HEK293 (cell line): Measurements from ENCODE around the gene PPP1R1B.

ENCODE experiments used
- CTCF ChIA-PET: fragments of 350-600 bp; formaldehyde crosslinking; extraction: SDS; loops from one replicate; lab custom pipeline; 2021; ENCODE audit warnings: antibody characterized with exemption; lab: Yijun Ruan, JAX
- POLR2A ChIA-PET: fragments of 300-600 bp; formaldehyde crosslinking; extraction: SDS; loops from one replicate; lab custom pipeline; 2020; ENCODE audit warnings: antibody characterized with exemption, inconsistent platforms; lab: Yijun Ruan, JAX
- H3K27ac ChIP-seq: fragments of 200-500 bp; sonication (Bioruptor generic); 2 replicates; pipeline ENCODE4 v1.5.1; 2014; ENCODE audit warnings: low read depth, low read length, control low read depth, inconsistent platforms; ENCODE audit errors: extremely low read depth
- H3K36me3 ChIP-seq, 2 experiments: fragments of 200-500 bp in 1 of 2; sonication (Bioruptor generic) in 1 of 2; 1 replicate in 1 of 2; 2 replicates in 1 of 2; pipeline ENCODE4 v1.5.1; 2014 to 2017; ENCODE audit warnings: inconsistent platforms in 2 of 2, low read length in 2 of 2; ENCODE audit not compliant: control insufficient read depth in 2 of 2, insufficient read depth in 1 of 2
- H3K4me1 ChIP-seq: fragments of 200-500 bp; sonication (Bioruptor generic); 2 replicates; pipeline ENCODE4 v1.5.1; 2014; ENCODE audit warnings: mild to moderate bottlenecking, low read length, inconsistent platforms; ENCODE audit not compliant: control insufficient read depth, insufficient read depth
- H3K4me3 ChIP-seq: 2 replicates; pipeline ENCODE4 v1.5.1; 2011; ENCODE audit warnings: low read depth, mild to moderate bottlenecking, control low read depth, low read length, moderate library complexity
- H3K9me3 ChIP-seq: fragments of 200-500 bp; sonication (Bioruptor generic); 2 replicates; pipeline ENCODE4 v1.5.1; 2014; ENCODE audit warnings: low read depth, low read length, inconsistent platforms; ENCODE audit not compliant: control insufficient read depth, insufficient read depth
- CTCF ChIP-seq: fragments of 450-650 bp; formaldehyde crosslinking; IDR thresholded peaks from 2 replicates; pipeline ENCODE4 v1.5.1; 2016; ENCODE audit warnings: missing biosample characterization, missing genetic modification characterization
- ELK4 ChIP-seq: IDR thresholded peaks from 2 replicates; pipeline ENCODE4 v1.6.1; 2011; ENCODE audit warnings: mild to moderate bottlenecking, low read depth, low read length, borderline replicate concordance
- GLIS1 ChIP-seq: fragments of 450-650 bp; formaldehyde crosslinking; IDR thresholded peaks from 2 replicates; pipeline ENCODE4 v1.5.1; 2016; ENCODE audit warnings: missing biosample characterization, missing genetic modification characterization
- KLF7 ChIP-seq: fragments of 450-650 bp; formaldehyde crosslinking; IDR thresholded peaks from 2 replicates; pipeline ENCODE4 v1.5.1; 2016; ENCODE audit warnings: missing biosample characterization, missing genetic modification characterization, borderline replicate concordance
- SCRT2 ChIP-seq: fragments of 450-650 bp; formaldehyde crosslinking; IDR thresholded peaks from 2 replicates; pipeline ENCODE4 v1.5.1; 2016; ENCODE audit warnings: missing biosample characterization, missing genetic modification characterization
- ZBTB10 ChIP-seq: fragments of 450-650 bp; formaldehyde crosslinking; IDR thresholded peaks from 2 replicates; pipeline ENCODE4 v1.5.1; 2016; ENCODE audit warnings: missing biosample characterization, missing genetic modification characterization
- ZFP69B ChIP-seq: fragments of 450-650 bp; formaldehyde crosslinking; IDR thresholded peaks from 2 replicates; pipeline ENCODE4 v1.5.1; 2016; ENCODE audit warnings: missing biosample characterization, missing genetic modification characterization
- ZNF174 ChIP-seq: fragments of 450-650 bp; formaldehyde crosslinking; IDR thresholded peaks from 2 replicates; pipeline ENCODE4 v1.5.0; 2017; ENCODE audit warnings: missing biosample characterization, mild to moderate bottlenecking, missing genetic modification characterization
- ZNF175 ChIP-seq: fragments of 450-650 bp; formaldehyde crosslinking; IDR thresholded peaks from 2 replicates; pipeline ENCODE4 v1.5.1; 2016; ENCODE audit warnings: missing biosample characterization, missing genetic modification characterization
- ZNF223 ChIP-seq: fragments of 450-650 bp; formaldehyde crosslinking; IDR thresholded peaks from 2 replicates; pipeline ENCODE4 v1.5.1; 2016; ENCODE audit warnings: missing biosample characterization, missing genetic modification characterization
- ZNF335 ChIP-seq: fragments of 450-650 bp; formaldehyde crosslinking; conservative IDR thresholded peaks from 2 replicates; pipeline ENCODE4 v1.5.1; 2016; ENCODE audit warnings: missing biosample characterization, missing genetic modification characterization
- ZNF510 ChIP-seq: fragments of 450-650 bp; formaldehyde crosslinking; IDR thresholded peaks from 2 replicates; pipeline ENCODE4 v1.5.1; 2018; ENCODE audit warnings: mild to moderate bottlenecking, missing genetic modification characterization, missing biosample characterization; ENCODE audit not compliant: insufficient replicate concordance
- ZNF544 ChIP-seq: fragments of 450-650 bp; formaldehyde crosslinking; IDR thresholded peaks from 2 replicates; pipeline ENCODE4 v1.5.0; 2017; ENCODE audit warnings: missing biosample characterization, missing genetic modification characterization
- ZNF629 ChIP-seq: fragments of 450-650 bp; formaldehyde crosslinking; IDR thresholded peaks from 2 replicates; pipeline ENCODE4 v1.5.1; 2017; ENCODE audit warnings: missing biosample characterization, missing genetic modification characterization
- ZNF707 ChIP-seq: fragments of 450-650 bp; formaldehyde crosslinking; IDR thresholded peaks from 2 replicates; pipeline ENCODE4 v1.5.1; 2016; ENCODE audit warnings: missing biosample characterization, missing genetic modification characterization
- ZNF830 ChIP-seq: fragments of 450-650 bp; IDR thresholded peaks from 2 replicates; pipeline ENCODE4 v1.5.0; 2018; ENCODE audit warnings: missing biosample characterization, missing genetic modification characterization, low read depth, mild to moderate bottlenecking, moderate library complexity
- ZNF837 ChIP-seq: fragments of 450-650 bp; formaldehyde crosslinking; IDR thresholded peaks from 2 replicates; pipeline ENCODE4 v1.5.1; 2016; ENCODE audit warnings: missing biosample characterization, missing genetic modification characterization
- ZSCAN18 ChIP-seq: fragments of 450-650 bp; formaldehyde crosslinking; IDR thresholded peaks from 2 replicates; pipeline ENCODE4 v1.5.1; 2016; ENCODE audit warnings: missing biosample characterization, missing genetic modification characterization
- ZSCAN30 ChIP-seq: fragments of 450-650 bp; IDR thresholded peaks from 2 replicates; pipeline ENCODE4 v1.5.1; 2018; ENCODE audit warnings: missing biosample characterization, mild to moderate bottlenecking, missing genetic modification characterization, moderate library complexity

Gene PPP1R1B

GRCh38 chr17:39683295-39683939 lies 56.7 kb downstream of the PPP1R1B start:
- Histone ChIP-seq H3K27ac (no peak overlapping the region), H3K4me3 (no peak overlapping the region), H3K4me1 (no peaks in the 10 kb centered on the region), H3K36me3 (no peaks in the 10 kb centered on the region; a peak in 1 of 3 replicates), H3K9me3 (no peaks in the 10 kb centered on the region)
- POLR2A ChIA-PET: interaction anchor here (1.5 kb wide), 1 partner anchor 16 kb away, joined by 3 read pairs; the partner anchor contains the start of gene ERBB2
- CTCF ChIA-PET: interaction anchor here (0.6 to 1.8 kb wide), 5 partner anchors 30 to 301 kb away, joined by 3 to 5 read pairs (median 4); no protein-coding TSS in a partner anchor
- TF ChIP-seq ZFP69B (tag by site-specific recombination): no peak
- no peak for TF ChIP-seq GLIS1
- no peak for TF ChIP-seq ZNF223 (tag by site-specific recombination)
- no peak for TF ChIP-seq ZSCAN30 (tag by site-specific recombination)
- TF ChIP-seq ZNF174 (tag by site-specific recombination): no peak
- no peak for TF ChIP-seq ZNF830 (tag by site-specific recombination)
- TF ChIP-seq ZNF837 (tag by site-specific recombination): no peak
- no peak for TF ChIP-seq ZBTB10 (tag by site-specific recombination)
- no peak for TF ChIP-seq ELK4
- TF ChIP-seq ZNF707 (tag by site-specific recombination): no peak
- no peak for TF ChIP-seq ZNF629 (tag by site-specific recombination)
- TF ChIP-seq ZSCAN18 (tag by site-specific recombination): no peak
- no peak for TF ChIP-seq ZNF175 (tag by site-specific recombination)
- TF ChIP-seq KLF7: no peak
- TF ChIP-seq ZNF510: no peak
- TF ChIP-seq ZNF335 (tag by site-specific recombination): no peak
- no peak for TF ChIP-seq ZNF544 (tag by site-specific recombination)

- H3K36me3 ChIP-seq: no peaks in the 10 kb centered on the region; a peak in 1 of 3 replicates
- TF ChIP-seq CTCF (tag by site-specific recombination): no peak
- peak; percentile 76 for TF ChIP-seq SCRT2 (tag by site-specific recombination)
- TF ChIP-seq, all 188 proteins: peak for 1
- Histone ChIP-seq H3K27ac (no peak overlapping the region), H3K4me3 (no peak overlapping the region), H3K9me3 (no peaks in the 10 kb centered on the region), H3K4me1 (0 out of 2 replicates have a peak, but pooled peaks cover 7% of the 10 kb centered on the region)
- ChIA-PET CTCF (interaction anchor here (1.8 kb wide), 1 partner anchor 31 kb away, joined by 4 read pairs; no protein-coding TSS in a partner anchor), POLR2A (interaction anchor here (0.6 kb wide), 1 partner anchor 673 kb away, joined by 3 read pairs; no protein-coding TSS in a partner anchor)
Measured at GRCh38 chr17:39684369-39685192, 57.8 kb downstream of the PPP1R1B start.
